Trophoblast cell (in vitro differentiated cells and primary cell): Measurements from ENCODE around the gene ZNF264.

Source experiments
- DNase-seq, 2 donors: peaks; one replicate each; pipeline ENCODE4 v3.0.0-alpha.2; 2016
- H2AFZ ChIP-seq: 2 replicates; pipeline ENCODE4 v1.6.1; 2013; ENCODE audit warnings: low read length, moderate library complexity, mild to moderate bottlenecking; ENCODE audit not compliant: insufficient read depth, poor library complexity
- H2AK5ac ChIP-seq: 2 replicates; pipeline ENCODE4 v1.6.1; 2013; ENCODE audit warnings: mild to moderate bottlenecking, low read length
- H2BK120ac ChIP-seq: 2 replicates; pipeline ENCODE4 v1.6.1; 2013; ENCODE audit warnings: low read length, mild to moderate bottlenecking, moderate library complexity; ENCODE audit not compliant: insufficient read depth, poor library complexity
- H2BK12ac ChIP-seq: 2 replicates; pipeline ENCODE4 v1.6.1; 2013; ENCODE audit warnings: mild to moderate bottlenecking, low read length, moderate library complexity
- H2BK5ac ChIP-seq: 2 replicates; pipeline ENCODE4 v1.6.1; 2013; ENCODE audit warnings: low read length, low read depth, moderate library complexity, mild to moderate bottlenecking; ENCODE audit not compliant: poor library complexity
- H3K14ac ChIP-seq: 2 replicates; pipeline ENCODE4 v1.6.1; 2013; ENCODE audit warnings: mild to moderate bottlenecking, low read length
- H3K18ac ChIP-seq: 2 replicates; pipeline ENCODE4 v1.6.1; 2013; ENCODE audit warnings: mild to moderate bottlenecking, low read length
- H3K23ac ChIP-seq: 2 replicates; pipeline ENCODE4 v1.6.1; 2013; ENCODE audit warnings: low read length
- H3K27ac ChIP-seq: 2 replicates; pipeline ENCODE4 v1.5.1; 2013; ENCODE audit warnings: low read depth, mild to moderate bottlenecking, inconsistent platforms, low read length, moderate library complexity
- H3K27me3 ChIP-seq: 2 replicates; pipeline ENCODE4 v1.6.1; 2013; ENCODE audit warnings: inconsistent platforms, mild to moderate bottlenecking, low read length, moderate library complexity; ENCODE audit not compliant: insufficient read depth
- H3K36me3 ChIP-seq, 2 experiments: 1 replicate in 1 of 2; 2 replicates in 1 of 2; pipeline ENCODE4 v1.6.1; 2013; ENCODE audit warnings: low read length in 2 of 2, mild to moderate bottlenecking in 2 of 2, moderate library complexity in 1 of 2; ENCODE audit not compliant: insufficient read depth in 2 of 2, control insufficient read depth in 1 of 2
- H3K4ac ChIP-seq: 2 replicates; pipeline ENCODE4 v1.6.1; 2013; ENCODE audit warnings: low read depth, mild to moderate bottlenecking, low read length, moderate library complexity
- H3K4me1 ChIP-seq, 2 experiments: 1 replicate in 1 of 2; 2 replicates in 1 of 2; pipeline ENCODE4 v1.6.1; 2013; ENCODE audit warnings: low read length in 2 of 2, mild to moderate bottlenecking in 2 of 2, moderate library complexity in 1 of 2; ENCODE audit not compliant: insufficient read depth in 2 of 2, control insufficient read depth in 1 of 2
- H3K4me2 ChIP-seq: 2 replicates; pipeline ENCODE4 v1.6.1; 2013; ENCODE audit warnings: inconsistent platforms, mild to moderate bottlenecking, low read length, moderate library complexity
- H3K4me3 ChIP-seq: 2 replicates; pipeline ENCODE4 v1.5.1; 2013; ENCODE audit warnings: mild to moderate bottlenecking, low read depth, low read length, inconsistent platforms
- H3K79me1 ChIP-seq: one replicate; pipeline ENCODE4 v1.6.1; 2013; ENCODE audit warnings: low read length
- H3K79me2 ChIP-seq: 2 replicates; pipeline ENCODE4 v1.6.1; 2013; ENCODE audit warnings: low read length, mild to moderate bottlenecking; ENCODE audit not compliant: control insufficient read depth, insufficient read depth, poor library complexity
- H3K9ac ChIP-seq: 2 replicates; pipeline ENCODE4 v1.6.1; 2013; ENCODE audit warnings: mild to moderate bottlenecking, low read length
- H3K9me3 ChIP-seq: 2 replicates; pipeline ENCODE4 v1.6.1; 2013; ENCODE audit warnings: low read depth, mild to moderate bottlenecking, control low read depth, inconsistent platforms, low read length; ENCODE audit not compliant: insufficient read depth
- H4K12ac ChIP-seq: 2 replicates; pipeline ENCODE4 v1.6.1; 2013; ENCODE audit warnings: low read depth, mild to moderate bottlenecking, low read length, moderate library complexity
- H4K8ac ChIP-seq: 2 replicates; pipeline ENCODE4 v1.6.1; 2013; ENCODE audit warnings: low read depth, mild to moderate bottlenecking, low read length, moderate library complexity
- H4K91ac ChIP-seq: one replicate; pipeline ENCODE4 v1.6.1; 2013; ENCODE audit warnings: low read depth, mild to moderate bottlenecking, low read length, moderate library complexity
- WGBS: extraction: QIAGEN DNeasy Blood & Tissue Kit; methylation state at CpG from one replicate; pipeline ENCODE4 v1.1.7; 2013; ENCODE audit warnings: missing lambda C conversion rate; ENCODE audit not compliant: insufficient read length, insufficient coverage; ENCODE audit errors: extremely low coverage; 5-methylcytosine and 5-hydroxymethylcytosine counted together

ZNF264 gene

DNA sequence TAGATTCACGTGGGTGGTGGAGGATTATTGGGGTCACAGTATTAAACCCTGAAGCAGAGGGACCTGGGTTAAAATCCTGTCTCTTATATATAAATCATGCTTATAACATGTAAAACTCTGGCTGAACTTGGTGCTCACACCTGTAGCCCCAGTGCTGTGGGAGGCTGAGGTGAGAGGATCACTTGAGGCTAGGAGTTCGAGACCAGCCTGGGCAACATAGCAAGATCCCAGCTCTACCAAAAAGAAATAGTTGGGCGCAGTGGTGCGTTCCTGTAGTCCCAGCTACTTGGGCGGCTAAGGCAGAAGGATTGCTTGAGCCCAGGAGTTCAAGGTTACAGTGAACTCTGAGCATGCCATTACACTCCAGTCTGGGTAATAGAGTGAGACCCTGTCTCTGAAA, 51.5 kb downstream of the ZNF264 start:
- no peak overlapping the region for H2BK120ac ChIP-seq
- H4K12ac ChIP-seq = no peak overlapping the region
- H3K18ac ChIP-seq = no peak overlapping the region
- H3K79me2 ChIP-seq = peaks cover 9% of the 10 kb centered on the region
- WGBS = no CpG with 5 or more reads among the region's 5 CpGs
- H3K23ac ChIP-seq = no peak overlapping the region
- no peak overlapping the region for H4K8ac ChIP-seq
- H3K27me3 ChIP-seq = no peaks in the 10 kb centered on the region
- no peak overlapping the region for H3K14ac ChIP-seq
- H2BK5ac ChIP-seq = no peak overlapping the region
- H3K9ac ChIP-seq = no peak overlapping the region
- H2BK12ac ChIP-seq = no peak overlapping the region
- no peak overlapping the region for H2AFZ ChIP-seq
- no peak overlapping the region for H3K27ac ChIP-seq
- peak overlapping the region; percentile 15 for H3K4ac ChIP-seq
- H3K36me3 ChIP-seq = peaks cover 24 to 29% of the 10 kb centered on the region in 2 experiments
- H3K4me2 ChIP-seq = no peak overlapping the region
- no peaks in the 10 kb centered on the region for H3K9me3 ChIP-seq
- H3K4me3 ChIP-seq = no peak overlapping the region
- H3K79me1 ChIP-seq = peaks cover 9% of the 10 kb centered on the region
- DNase-seq = no peak
- no peak overlapping the region for H4K91ac ChIP-seq
- H3K4me1 ChIP-seq = peaks cover 5 to 11% of the 10 kb centered on the region in 2 experiments
- H2AK5ac ChIP-seq = no peak overlapping the region

DNA sequence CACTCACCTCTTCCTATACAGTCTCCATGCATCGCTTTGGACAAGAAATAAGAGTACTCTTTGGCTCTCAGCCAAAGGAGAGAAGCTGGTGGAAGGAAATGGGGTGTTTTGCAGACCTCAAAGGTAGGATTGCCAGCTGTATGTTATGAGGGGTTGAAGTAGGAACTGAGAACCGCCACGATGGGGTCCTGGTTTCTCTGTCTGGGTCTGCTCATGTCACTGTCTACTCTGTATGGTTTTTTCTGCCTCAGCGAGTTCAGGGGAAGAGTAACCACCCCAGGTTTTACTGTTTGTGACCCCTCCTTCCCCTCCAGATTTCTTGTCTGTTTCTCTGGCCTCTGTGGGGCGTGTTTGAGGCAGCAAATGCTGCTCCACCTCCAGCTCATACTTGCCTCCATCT, 53.2 kb downstream of the ZNF264 start:
- no CpG with 5 or more reads among the region's 5 CpGs for WGBS
- H4K8ac ChIP-seq = no peak overlapping the region
- H3K79me2 ChIP-seq = peaks cover 9% of the 10 kb centered on the region

GRCh38 chr19:57245066-57245465, 53.8 kb downstream of the ZNF264 start:
- H3K18ac ChIP-seq = no peak overlapping the region
- DNase-seq = no peak
- H2BK5ac ChIP-seq = no peak overlapping the region
- no peak overlapping the region for H2BK120ac ChIP-seq
- H3K79me1 ChIP-seq = peaks cover 6% of the 10 kb centered on the region
- H3K79me2 ChIP-seq = peaks cover 9% of the 10 kb centered on the region
- H3K14ac ChIP-seq = no peak overlapping the region
- no CpG with 5 or more reads among the region's 5 CpGs for WGBS
- no peak overlapping the region for H2AFZ ChIP-seq
- no peak overlapping the region for H3K27ac ChIP-seq
- H3K4me3 ChIP-seq = no peak overlapping the region
- no peak overlapping the region for H4K91ac ChIP-seq
- H3K27me3 ChIP-seq = no peaks in the 10 kb centered on the region
- H2AK5ac ChIP-seq = no peak overlapping the region
- no peaks in the 10 kb centered on the region for H3K9me3 ChIP-seq
- H4K12ac ChIP-seq = no peak overlapping the region
- no peak overlapping the region for H3K4me2 ChIP-seq
- no peak overlapping the region for H3K4ac ChIP-seq
- no peak overlapping the region for H2BK12ac ChIP-seq
- no peak overlapping the region for H4K8ac ChIP-seq
- no peak overlapping the region for H3K9ac ChIP-seq
- no peak overlapping the region for H3K23ac ChIP-seq
- peaks cover 32 to 42% of the 10 kb centered on the region in 2 experiments for H3K36me3 ChIP-seq
- peaks cover 5 to 10% of the 10 kb centered on the region in 2 experiments for H3K4me1 ChIP-seq

More for the DNA sequence above, 53.2 kb downstream of the ZNF264 start:
- H3K27me3 ChIP-seq = no peaks in the 10 kb centered on the region
- no peak overlapping the region for H2AK5ac ChIP-seq
- H2BK5ac ChIP-seq = no peak overlapping the region
- H3K9me3 ChIP-seq = no peaks in the 10 kb centered on the region
- H3K79me1 ChIP-seq = peaks cover 9% of the 10 kb centered on the region
- no peak overlapping the region for H3K4me3 ChIP-seq
- no peak overlapping the region for H4K91ac ChIP-seq
- H3K23ac ChIP-seq = no peak overlapping the region
- no peak overlapping the region for H3K9ac ChIP-seq
- H3K18ac ChIP-seq = no peak overlapping the region
- H3K36me3 ChIP-seq = peaks cover 29 to 39% of the 10 kb centered on the region in 2 experiments
- H3K27ac ChIP-seq = no peak overlapping the region
- no peak overlapping the region for H2AFZ ChIP-seq
- H3K4me2 ChIP-seq = no peak overlapping the region
- H3K4me1 ChIP-seq = peaks cover 5 to 11% of the 10 kb centered on the region in 2 experiments
- H2BK120ac ChIP-seq = no peak overlapping the region
- no peak overlapping the region for H4K12ac ChIP-seq
- H3K4ac ChIP-seq = no peak overlapping the region
- no peak for DNase-seq
- no peak overlapping the region for H3K14ac ChIP-seq
- no peak overlapping the region for H2BK12ac ChIP-seq

- H2AFZ ChIP-seq = no peak overlapping the region
- no peak overlapping the region for H2BK12ac ChIP-seq
- no peak overlapping the region for H2AK5ac ChIP-seq
- no peaks in the 10 kb centered on the region for H3K27me3 ChIP-seq
- H3K79me2 ChIP-seq = peaks cover 5% of the 10 kb centered on the region
- H3K27ac ChIP-seq = no peak overlapping the region
- no peak overlapping the region for H3K4me3 ChIP-seq
- no peak for DNase-seq
- no peak overlapping the region for H3K23ac ChIP-seq
- H4K91ac ChIP-seq = no peak overlapping the region
- H4K12ac ChIP-seq = no peak overlapping the region
- no peak overlapping the region for H3K14ac ChIP-seq
- H2BK120ac ChIP-seq = no peak overlapping the region
- H3K4ac ChIP-seq = no peak overlapping the region
- H4K8ac ChIP-seq = no peak overlapping the region
- H3K4me2 ChIP-seq = no peak overlapping the region
- H3K79me1 ChIP-seq = no peaks in the 10 kb centered on the region
- H2BK5ac ChIP-seq = no peak overlapping the region
- WGBS = no CpG with 5 or more reads among the region's 6 CpGs
- peaks cover 5 to 9% of the 10 kb centered on the region in 2 experiments for H3K4me1 ChIP-seq
- H3K9me3 ChIP-seq = no peaks in the 10 kb centered on the region
- H3K36me3 ChIP-seq = peaks cover 34 to 47% of the 10 kb centered on the region in 2 experiments
- no peak overlapping the region for H3K18ac ChIP-seq
- H3K9ac ChIP-seq = no peak overlapping the region
Measured at GRCh38 chr19:57245959-57246358, 54.7 kb downstream of the ZNF264 start.
